GM18508 (cell line): ENCODE measurements around the gene FABP3.

Source experiments
- ATAC-seq: cut with Tn5 transposase; IDR thresholded peaks from one replicate; pipeline ENCODE4 v1.9.1; 2021; ENCODE audit warnings: moderate number of reproducible peaks; ENCODE audit not compliant: insufficient read depth, unreplicated experiment

The FABP3 gene

DNA sequence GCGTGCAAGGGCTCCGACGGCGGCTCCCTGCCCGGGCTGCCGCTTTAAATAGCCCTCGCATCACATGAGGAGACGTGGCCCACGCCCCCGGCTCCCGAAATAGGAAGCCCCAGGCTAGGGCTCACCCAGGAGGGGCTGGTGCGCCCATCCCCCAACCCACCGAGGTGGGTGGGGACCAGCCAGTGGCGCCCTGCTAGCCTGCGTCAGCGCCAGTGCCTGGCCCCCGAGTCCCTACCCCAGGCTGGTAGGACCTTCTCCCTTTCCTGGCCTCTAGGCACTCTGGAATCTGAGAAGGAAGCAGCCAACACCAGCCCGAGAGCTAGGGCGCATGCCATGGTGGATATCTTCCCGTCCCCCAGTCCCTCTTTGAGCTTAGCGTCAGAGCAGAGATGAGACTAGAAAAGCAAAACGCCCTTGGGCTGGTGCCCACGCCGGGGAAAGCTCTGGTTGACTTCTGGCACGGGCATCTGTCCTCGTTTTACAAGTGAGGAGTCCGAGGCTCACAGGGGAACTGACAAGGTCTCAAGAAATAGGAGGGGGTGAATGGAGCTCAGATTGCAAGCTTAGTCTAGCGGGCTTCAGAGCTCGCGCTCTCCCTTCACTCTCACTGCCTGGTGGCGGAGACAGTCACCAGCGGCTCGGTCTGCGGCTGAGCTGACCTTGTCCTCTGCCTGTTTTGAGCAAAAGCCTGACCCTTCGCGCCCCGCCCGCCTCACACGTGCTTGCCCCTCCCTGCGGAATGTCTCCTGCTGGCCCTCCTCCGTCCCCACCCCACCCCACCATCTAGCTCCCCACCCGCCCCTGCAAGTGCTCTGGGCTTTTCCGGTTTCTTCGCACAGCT, at the start of gene FABP3:
Gene FABP3 (minus strand): TSS at position 21 of the 841 bp plus-strand sequence. CDS start 62 bp downstream, outside the sequence.
- no peak for ATAC-seq

DNA sequence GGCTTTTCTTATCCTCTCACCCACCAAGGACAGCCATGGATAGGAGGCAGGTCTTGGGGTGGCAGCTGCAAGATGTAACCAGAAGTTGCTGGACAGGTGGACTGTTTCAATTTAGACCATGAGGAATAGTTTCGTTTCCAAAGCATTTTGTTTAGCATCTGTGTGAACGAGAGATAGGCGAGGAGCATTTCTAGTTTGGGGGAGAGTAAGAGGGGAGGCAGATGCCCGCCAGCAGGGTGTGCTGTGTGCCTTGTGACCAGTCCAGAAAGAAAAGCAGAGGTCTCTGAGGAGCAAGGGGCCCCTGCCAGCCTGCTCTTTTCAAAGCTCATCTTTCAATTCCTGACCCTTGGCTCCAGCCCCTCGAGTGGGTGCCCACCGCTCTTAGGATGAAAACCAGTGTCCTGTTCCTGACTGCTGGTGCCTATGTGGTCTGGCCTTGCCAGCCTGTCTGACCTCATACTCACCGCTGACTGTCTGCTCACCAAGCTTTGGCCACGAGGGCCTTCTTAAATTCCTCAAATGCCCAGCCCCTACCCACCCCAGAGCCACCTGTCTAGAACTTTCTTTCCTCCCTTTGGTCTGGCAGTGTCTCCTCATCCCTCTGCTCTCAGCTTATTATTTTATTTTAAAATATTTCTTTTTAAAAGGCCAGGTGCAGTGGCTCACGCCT, 48.6 kb upstream of the FABP3 start:
- ATAC-seq: no peak

DNA sequence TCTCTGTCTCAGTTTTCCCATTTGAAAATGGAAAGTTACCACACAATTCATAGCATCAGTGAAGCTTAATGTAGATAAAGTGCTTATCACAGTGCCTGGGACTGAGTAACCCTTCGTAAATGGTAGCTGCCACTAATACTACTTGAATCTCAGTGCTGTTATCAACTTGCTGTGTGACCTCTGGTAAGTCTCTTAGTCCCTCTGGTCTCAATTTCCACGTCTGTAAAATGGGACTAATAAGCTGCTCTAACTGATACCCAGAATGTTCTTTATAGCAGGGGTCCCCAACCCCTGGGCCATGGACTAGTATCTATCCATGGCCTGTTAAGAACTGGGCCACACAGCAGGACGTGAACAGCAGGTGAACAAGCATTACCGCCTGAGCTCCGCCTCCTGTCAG, 47.8 kb upstream of the FABP3 start:
- no peak for ATAC-seq

DNA sequence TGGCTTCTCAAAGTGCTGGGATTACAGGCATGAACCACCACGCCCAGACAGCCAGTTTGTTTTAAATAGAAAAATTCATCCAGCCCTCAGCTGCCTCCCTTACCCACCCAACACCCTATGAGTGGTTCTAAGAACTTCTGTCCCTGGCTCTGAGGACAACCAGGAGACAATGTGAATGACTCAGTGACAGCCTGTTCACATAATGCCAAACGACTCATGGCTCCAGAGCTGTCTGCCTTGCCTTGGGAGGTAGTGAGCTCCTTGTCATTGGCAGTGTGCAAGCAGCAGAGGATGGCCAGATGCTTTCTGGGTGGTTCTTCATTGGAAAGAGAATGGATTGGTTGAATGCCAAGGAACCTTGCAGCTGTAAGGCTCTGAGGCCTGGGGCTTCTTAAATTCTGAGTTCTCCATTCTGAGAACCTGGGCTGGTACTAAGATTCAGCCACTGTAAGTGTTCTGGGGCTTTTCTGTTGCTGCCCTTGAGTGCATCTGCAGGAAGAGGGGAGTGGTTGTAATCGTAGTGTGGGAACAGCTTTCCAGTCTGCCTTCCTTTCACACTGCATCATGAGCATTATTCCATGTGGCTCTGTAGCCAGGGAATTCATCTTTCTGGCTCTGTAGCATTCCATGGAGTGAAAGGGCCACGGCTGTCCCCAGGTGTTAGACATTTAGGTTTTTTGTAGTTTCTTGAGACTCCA, 45.9 kb upstream of the FABP3 start:
- ATAC-seq: no peak

GRCh38 chr1:31417148-31417547, 44.3 kb upstream of the FABP3 start:
- ATAC-seq: no peak

- no peak for ATAC-seq
Observed at GRCh38 chr1:31416101-31416736, 43.3 kb upstream of the FABP3 start.

DNA sequence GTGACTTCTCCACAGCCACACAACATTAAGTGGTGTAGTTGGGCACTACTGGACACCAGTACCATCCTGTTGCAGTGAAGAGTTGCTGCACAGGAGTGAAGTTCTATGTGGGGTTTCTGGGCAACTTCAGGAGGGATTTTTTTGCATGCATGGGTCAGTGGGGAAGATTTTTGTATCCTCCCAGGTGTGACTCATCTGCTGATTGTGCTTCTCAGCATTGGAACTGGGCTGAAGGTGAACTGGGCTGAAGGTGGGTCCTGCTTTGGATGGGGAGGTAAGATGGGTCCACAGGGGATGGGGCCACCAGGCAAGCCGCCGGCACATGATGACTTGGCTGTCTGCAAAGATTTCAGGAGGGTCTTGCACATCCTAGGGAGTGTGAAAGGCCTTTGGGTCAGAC, 42.8 kb upstream of the FABP3 start:
- ATAC-seq: no peak

GRCh38 chr1:31414980-31415370, 42.1 kb upstream of the FABP3 start:
- no peak for ATAC-seq

GRCh38 chr1:31413405-31414001, 40.6 kb upstream of the FABP3 start:
- ATAC-seq: no peak

DNA sequence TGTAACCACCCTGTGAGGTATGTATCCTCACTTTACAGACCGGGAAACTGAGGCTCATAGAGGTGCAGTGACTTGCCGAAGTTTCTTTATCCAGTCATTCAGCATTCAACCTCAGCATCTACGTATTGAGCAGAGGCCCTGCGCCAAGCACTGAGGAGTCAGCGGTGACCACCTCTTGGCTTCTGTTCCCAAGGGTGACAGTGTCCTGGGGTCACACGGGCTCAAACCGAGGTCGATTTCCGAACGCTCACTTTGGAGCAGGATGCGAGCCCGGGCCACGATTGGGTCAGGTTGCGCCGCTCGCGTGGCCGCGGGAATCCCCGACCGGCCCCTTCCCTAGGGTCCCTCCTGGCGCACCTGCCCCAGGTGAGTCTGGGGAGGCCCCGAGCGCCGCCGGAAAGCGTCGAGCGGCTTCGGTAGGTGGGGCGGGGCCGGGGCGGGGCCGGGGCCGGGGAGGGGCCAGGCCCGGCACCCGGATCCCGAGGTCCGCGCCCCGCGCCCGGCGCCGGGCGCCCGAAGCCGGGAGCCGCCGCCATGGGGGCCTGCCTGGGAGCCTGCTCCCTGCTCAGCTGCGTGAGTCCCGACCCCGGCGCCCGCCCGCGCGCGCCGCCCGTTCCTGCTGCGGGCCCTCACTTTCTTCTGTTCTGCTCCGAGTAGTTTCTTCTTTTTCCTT, 40.0 kb upstream of the FABP3 start, which contains the start of gene SERINC2:
Gene SERINC2 (plus strand): TSS at position 482 of the 673 bp plus-strand sequence. CDS start 53 bp downstream, at position 535.
- no peak for ATAC-seq

GRCh38 chr1:31412205-31412604, 39.3 kb upstream of the FABP3 start:
- no peak for ATAC-seq

GRCh38 chr1:31410871-31411270, 38.0 kb upstream of the FABP3 start:
- ATAC-seq: no peak

- no peak for ATAC-seq
Observed at GRCh38 chr1:31409946-31410858, 37.3 kb upstream of the FABP3 start.

GRCh38 chr1:31408788-31409318, 36.0 kb upstream of the FABP3 start:
- ATAC-seq: no peak

DNA sequence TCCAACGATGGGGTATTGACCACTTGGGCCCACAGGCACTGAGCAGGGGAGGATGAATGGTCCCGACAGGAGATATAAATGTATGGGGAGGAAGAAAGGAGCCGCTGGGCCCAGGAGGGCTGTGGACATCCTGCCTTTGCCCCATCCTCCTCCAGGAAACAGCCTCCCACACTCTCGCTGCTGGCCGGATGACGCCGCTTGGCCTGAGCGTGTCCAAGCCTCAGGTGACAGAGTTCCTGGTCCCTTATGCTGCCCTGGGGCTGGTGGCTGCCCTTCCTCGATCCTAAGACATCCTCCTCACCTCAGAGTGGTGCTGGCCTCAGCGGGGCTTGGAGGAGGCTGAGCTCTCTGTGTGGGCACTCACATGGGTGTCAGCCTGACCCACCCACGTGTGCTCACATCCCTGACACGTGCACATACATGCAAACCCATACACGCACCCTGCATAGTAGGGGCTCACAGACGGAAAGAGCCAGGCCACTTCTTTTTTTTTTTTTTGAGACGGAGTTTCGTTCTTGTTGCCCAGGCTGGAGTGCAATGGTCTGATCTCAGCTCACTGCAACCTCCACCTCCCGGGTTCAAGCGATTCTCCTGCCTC, 34.3 kb upstream of the FABP3 start:
- ATAC-seq: no peak

DNA sequence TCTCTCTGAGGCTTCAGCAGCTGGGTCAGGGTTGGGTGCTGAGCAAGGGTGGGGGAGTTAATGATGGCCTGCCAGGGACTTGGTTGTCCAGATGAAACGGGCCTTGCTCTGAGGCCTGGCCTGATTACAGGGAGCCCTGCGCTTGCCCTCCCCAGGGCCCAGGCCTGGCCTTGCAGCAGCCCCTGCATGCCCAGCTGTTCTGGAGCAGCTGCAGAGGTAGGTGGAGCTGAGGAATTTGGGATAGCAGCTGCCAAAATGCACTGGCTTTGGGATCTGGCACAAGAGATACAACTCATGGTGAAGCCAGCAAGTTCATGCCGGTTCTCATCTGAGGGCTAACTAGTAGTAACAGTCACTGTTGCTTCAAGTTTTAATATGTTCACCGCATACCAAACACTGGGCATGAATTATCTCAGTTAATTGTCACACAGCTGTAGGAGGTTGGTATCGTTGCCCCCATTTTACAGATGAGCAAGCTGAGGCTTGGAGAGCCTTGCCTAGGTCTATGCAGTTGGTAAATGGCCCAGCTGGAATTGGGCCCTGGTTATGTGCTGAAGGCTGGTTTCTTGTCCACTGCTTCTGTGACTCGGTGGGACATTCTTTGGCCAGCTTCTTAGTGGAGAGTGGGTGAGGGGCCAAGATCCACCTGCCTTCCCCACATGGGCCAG, 32.8 kb upstream of the FABP3 start:
- no peak for ATAC-seq

DNA sequence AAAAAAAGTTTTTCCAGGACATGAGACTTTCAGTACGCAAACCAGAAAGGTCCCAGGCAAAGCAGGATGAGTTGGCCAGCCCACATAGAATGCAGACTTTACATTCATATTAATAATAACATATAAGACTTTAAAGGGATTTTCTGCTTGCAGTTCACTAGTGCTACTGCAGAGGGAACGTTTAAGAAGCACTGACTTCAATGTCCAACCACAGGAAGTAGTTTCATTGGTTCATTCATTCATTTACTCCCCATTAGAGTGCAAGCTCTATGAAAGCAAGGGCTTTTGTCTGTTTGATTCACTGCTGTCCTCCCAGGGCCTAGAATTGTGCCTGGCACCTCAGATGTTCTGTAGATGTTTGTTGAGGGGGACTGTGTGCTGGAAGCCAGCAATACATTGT, 28.4 kb upstream of the FABP3 start:
- no peak for ATAC-seq
